ENCODE measurements around the gene PAQR5. TPM values are rescaled to one million over a fixed set of nuclear protein-coding genes. Genes with fewer than 3 reads are reported as not detected.

PAQR5 gene
- total and polyA plus RNA-seq, 9 of the 15 experiments (the other 6 are each of a cell fraction or from before 2014, with no cell fraction given), result 0.04 to 0.08 TPM; not detected in 7

GRCh38 chr15:69385831-69386230 lies 87.1 kb downstream of the PAQR5 start:
- CTCF ChIA-PET (ENCODE audit: low intra/inter-chr PET ratio), result no interaction called here
- H3K36me3 ChIP-seq (ENCODE audit: control insufficient read depth, insufficient read depth, low read length), result no peaks in the 10 kb centered on the region
- WGBS (ENCODE audit: insufficient coverage, low coverage, missing lambda C conversion rate), result 23% methylated on average over 2 of the region's 2 CpGs
- TF ChIP-seq TSC22D4 (tag; IDR thresholded peaks at IDR 0.05) (0 out of 2 replicates have a peak, but pooled peaks have one; percentile 29), ZNF146 (CRISPR knock-in tag; IDR thresholded peaks at IDR 0.05; ENCODE audit: unreplicated experiment) (no peak)
- DNase-seq (ENCODE audit: extremely low read depth in 1 of 4, low spot score in 3 of 4), result no peak
- H3K9ac ChIP-seq (ENCODE audit: insufficient read depth in 1 of 2, low read depth in 2 of 2, low read length in 2 of 2), result no peak overlapping the region
- H3K9me1 ChIP-seq (ENCODE audit: control insufficient read depth, insufficient read depth, low read length), result no peaks in the 10 kb centered on the region
- BruUV-seq (replicated peaks), result no TSS peak
- peaks cover 9 to 48% of the 10 kb centered on the region in 2 experiments; a peak in 4 of 5 replicates for H3K27me3 ChIP-seq (ENCODE audit: control insufficient read depth in 2 of 2, insufficient read depth in 2 of 2, low read length in 2 of 2)
- no peak for ATAC-seq
- no peak overlapping the region for H3K4me2 ChIP-seq (ENCODE audit: insufficient read depth, low read length)
- POLR2A ChIA-PET, result interaction anchor here (1.0 kb wide), 1 partner anchor 67 kb away, joined by 3 read pairs; the partner anchor contains the start of gene RPLP1
- intact Hi-C loops (cut with micrococcal nuclease) (no loop called here), in situ Hi-C loops (cut with MboI) (no loop called here)
- H2AFZ ChIP-seq (ENCODE audit: low read depth, low read length), result no peak overlapping the region
- H3K27ac ChIP-seq (ENCODE audit: extremely low read depth, low read depth, low read length), result no peak overlapping the region; the same call in 2 of the 3 replicates
- FAIRE-seq, result peak; percentile 55
- no peak overlapping the region for H3K4me3 ChIP-seq
- no peaks in the 10 kb centered on the region for H3K79me2 ChIP-seq (ENCODE audit: control insufficient read depth, insufficient read depth, low read length)
- peaks cover 5% of the 10 kb centered on the region; the same call in 1 of the 2 replicates for H4K20me1 ChIP-seq (replicated peaks; ENCODE audit: control insufficient read depth, insufficient read depth, low read length)
- H3K4me1 ChIP-seq (replicated peaks in 1 of 2; ENCODE audit: control insufficient read depth in 2 of 2, insufficient read depth in 2 of 2, low read length in 2 of 2), result no peaks in the 10 kb centered on the region; a peak in 1 of 5 replicates
- H3K9me3 ChIP-seq (replicated peaks; ENCODE audit: control insufficient read depth, insufficient read depth, low read depth, low read length), result no peaks in the 10 kb centered on the region

GRCh38 chr15:69386284-69386683 lies 87.6 kb downstream of the PAQR5 start:
- no peaks in the 10 kb centered on the region for H3K36me3 ChIP-seq (ENCODE audit: control insufficient read depth, insufficient read depth, low read length)
- in situ Hi-C loops (cut with MboI) (no loop called here), intact Hi-C loops (cut with micrococcal nuclease) (no loop called here)
- 0% methylated on average over 5 of the region's 7 CpGs for WGBS (ENCODE audit: insufficient coverage, low coverage, missing lambda C conversion rate)
- BruUV-seq (replicated peaks), result no TSS peak
- H3K79me2 ChIP-seq (ENCODE audit: control insufficient read depth, insufficient read depth, low read length), result no peaks in the 10 kb centered on the region
- FAIRE-seq (no peak), DNase-seq (ENCODE audit: extremely low read depth in 1 of 4, low spot score in 3 of 4) (no peak), ATAC-seq (no peak)
- no peaks in the 10 kb centered on the region for H3K9me1 ChIP-seq (ENCODE audit: control insufficient read depth, insufficient read depth, low read length)
- H4K20me1 ChIP-seq (replicated peaks; ENCODE audit: control insufficient read depth, insufficient read depth, low read length), result peaks cover 7% of the 10 kb centered on the region; the same call in 1 of the 2 replicates
- H3K4me2 ChIP-seq (ENCODE audit: insufficient read depth, low read length), result no peak overlapping the region
- no peak overlapping the region for H3K4me3 ChIP-seq
- H3K27me3 ChIP-seq (ENCODE audit: control insufficient read depth in 2 of 2, insufficient read depth in 2 of 2, low read length in 2 of 2), result peaks cover 9 to 44% of the 10 kb centered on the region in 2 experiments; a peak in 4 of 5 replicates
- POLR2A ChIA-PET, result no interaction called here
- no peaks in the 10 kb centered on the region for H3K9me3 ChIP-seq (replicated peaks; ENCODE audit: control insufficient read depth, insufficient read depth, low read depth, low read length)
- no peak overlapping the region for H3K9ac ChIP-seq (ENCODE audit: insufficient read depth in 1 of 2, low read depth in 2 of 2, low read length in 2 of 2)
- no peak overlapping the region for H2AFZ ChIP-seq (ENCODE audit: low read depth, low read length)
- no peaks in the 10 kb centered on the region; a peak in 1 of 5 replicates for H3K4me1 ChIP-seq (replicated peaks in 1 of 2; ENCODE audit: control insufficient read depth in 2 of 2, insufficient read depth in 2 of 2, low read length in 2 of 2)
- no peak overlapping the region; the same call in 2 of the 3 replicates for H3K27ac ChIP-seq (ENCODE audit: extremely low read depth, low read depth, low read length)
- CTCF ChIA-PET (ENCODE audit: low intra/inter-chr PET ratio), result no interaction called here
- no peak for TF ChIP-seq SIN3B (IDR thresholded peaks at IDR 0.05; ENCODE audit: low read depth)
